Psoas muscle (tissue), 8 donors: ENCODE results near the gene PIK3R6. TPM values are rescaled to one million over a fixed set of nuclear protein-coding genes. Genes with fewer than 3 reads are reported as not detected.

ENCODE experiments used
- ATAC-seq, 4 donors: fragments of 200-7000 bp; cut with Tn5 transposase; one replicate each; pipeline ENCODE4 v1.9.1; 2020; ENCODE audit warnings: moderate library complexity in 3 of 4, mild to moderate bottlenecking in 2 of 4
- DNase-seq, 2 donors: peaks; one replicate each; pipeline ENCODE4 v3.0.0-alpha.2; 2020
- H3K27ac ChIP-seq: fragments of 200-600 bp; one replicate; pipeline ENCODE4 v1.8.0; 2022
- H3K27me3 ChIP-seq, 3 donors: fragments of 200-600 bp in 1 of 3; one replicate each; pipeline versions ENCODE4 v1.6.1 to v1.8.0; 2013 to 2022; ENCODE audit warnings: low read length in 2 of 3, mild to moderate bottlenecking in 2 of 3, moderate library complexity in 1 of 3; ENCODE audit not compliant: insufficient read depth in 3 of 3
- H3K36me3 ChIP-seq, 2 donors: fragments of 200-600 bp in 1 of 2; one replicate each; pipeline versions ENCODE4 v1.6.1 to v1.8.0; 2013 to 2022; ENCODE audit warnings: low read depth in 1 of 2, mild to moderate bottlenecking in 1 of 2, moderate library complexity in 1 of 2; ENCODE audit not compliant: insufficient read depth in 1 of 2
- H3K4me1 ChIP-seq: fragments of 200-600 bp; one replicate; pipeline ENCODE4 v1.8.0; 2022
- H3K4me3 ChIP-seq: fragments of 200-600 bp; one replicate; pipeline ENCODE4 v1.8.0; 2022; ENCODE audit warnings: mild to moderate bottlenecking
- H3K9me3 ChIP-seq: fragments of 200-600 bp; one replicate; pipeline ENCODE4 v1.8.0; 2022
- CTCF ChIP-seq: fragments of 200-600 bp; IDR thresholded peaks from one replicate; pipeline ENCODE4 v1.8.0; 2022; ENCODE audit warnings: antibody characterized with exemption
- WGBS, 3 donors: extraction: QIAGEN DNeasy Blood & Tissue Kit; methylation state at CpG; one replicate each; pipeline versions ENCODE4 v1.1.6 to v1.1.7; 2013; 5-methylcytosine and 5-hydroxymethylcytosine counted together
- intact Hi-C, 2 donors: fragments of 100-400 bp; cut with DNase I; formaldehyde crosslinking; loops; one replicate each; pipeline versions ENCODE4 v1.11.0 to v1.14.2; 2022
- polyA plus RNA-seq, 3 donors: library from polyadenylated mRNA; stranded (reverse); fragments of 200-250 nt; gene quantifications; one replicate each; pipeline ENCODE4 v1.2.3, GENCODE V29; 2013
- total RNA-seq, 4 donors: library from RNA; stranded (reverse); fragmentation: NEBNext Ultra II Directional in 2 of 4; extraction: Animal tissue kit (Norgen Biotek cat#: 25700) in 2 of 4; gene quantifications; one replicate each; pipeline versions ENCODE4 v1.2.1 to v1.2.4, GENCODE V29; 2021 to 2023
- donor health status: healthy with polysubstance abuse.
- donor health status: DM: no; HTN: no; CAD: no; lungs with moderate emphysema.
- donor health status: Bipolar disorder and iron deficiency.
- donor health status: healthy.
- donor health status: DM: yes; HTN: yes; CAD: no.
- donor health status: DM: no; HTN: no; CAD: no.
- donor health status: DM: no; HTN: no; CAD: no.
- donor health status: DM: yes; HTN: yes; CAD: no.

The PIK3R6 gene
- total and polyA plus RNA-seq, 7 donors, result 0.08 to 0.58 (median 0.32) TPM

GRCh38 chr17:8782176-8782575 lies 85.3 kb downstream of the PIK3R6 start:
- Histone ChIP-seq H3K4me3 (no peak overlapping the region), H3K9me3 (no peaks in the 10 kb centered on the region), H3K4me1 (no peaks in the 10 kb centered on the region), H3K36me3 (no peaks in the 10 kb centered on the region), H3K27me3 (no peaks in the 10 kb centered on the region), H3K27ac (no peak overlapping the region)
- no peak for DNase-seq
- intact Hi-C loops, result loop anchor here in 1 of 2 donors (10.0 kb wide), 1 partner anchor 207 kb away; no protein-coding TSS in a partner anchor
- no peak for ATAC-seq
- WGBS, 3 donors, result 81 to 96% (median 91%) methylated on average over 1 of the region's 1 CpG
- no peak for TF ChIP-seq CTCF

GRCh38 chr17:8781776-8782175 lies 85.7 kb downstream of the PIK3R6 start:
- Histone ChIP-seq H3K27ac (no peak overlapping the region), H3K4me1 (no peaks in the 10 kb centered on the region), H3K36me3 (no peaks in the 10 kb centered on the region), H3K4me3 (no peak overlapping the region), H3K27me3 (no peaks in the 10 kb centered on the region), H3K9me3 (no peaks in the 10 kb centered on the region)
- intact Hi-C loops, result loop anchor here in 1 of 2 donors (10.0 kb wide), 1 partner anchor 207 kb away; no protein-coding TSS in a partner anchor
- ATAC-seq (no peak), DNase-seq (no peak)
- WGBS, 3 donors, result 82 to 87% (median 84%) methylated on average over 4 of the region's 4 CpGs
- no peak for TF ChIP-seq CTCF

- H3K36me3 ChIP-seq, result no peaks in the 10 kb centered on the region
- intact Hi-C loops, result no loop called here
- no peak overlapping the region for H3K27ac ChIP-seq
- no peak for DNase-seq
- H3K9me3 ChIP-seq, result peaks cover 7% of the 10 kb centered on the region
- ATAC-seq, result no peak
- TF ChIP-seq CTCF, result no peak
- no peaks in the 10 kb centered on the region for H3K4me1 ChIP-seq
- peaks cover 0 to 3% (median 0%) of the 10 kb centered on the region in 3 donors for H3K27me3 ChIP-seq
- no peak overlapping the region for H3K4me3 ChIP-seq
- WGBS, 3 donors, result 62 to 69% (median 63%) methylated on average over 1 of the region's 1 CpG
These were observed 90.6 kb downstream of the PIK3R6 start for GRCh38 chr17:8776881-8777280.

DNA sequence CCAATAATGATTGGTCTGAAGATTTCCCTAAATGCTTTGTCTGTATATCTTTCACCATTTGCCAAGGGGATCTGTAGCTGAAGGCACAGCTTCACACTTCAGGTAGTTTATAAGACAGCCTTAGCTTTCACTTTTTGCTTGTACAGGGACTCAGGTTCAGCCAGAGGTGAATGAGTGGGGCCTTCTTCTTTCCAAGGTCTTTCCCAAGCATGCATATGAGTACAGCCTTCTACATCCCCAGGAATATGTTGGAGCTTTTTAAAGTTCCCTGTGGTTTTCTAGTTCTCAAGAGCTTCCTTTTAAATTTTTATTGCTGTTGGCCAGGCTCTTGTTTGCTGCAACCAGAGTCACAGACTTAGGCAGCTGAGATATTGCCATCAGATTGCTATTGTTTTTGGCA lies 91.2 kb downstream of the PIK3R6 start:
- no peak overlapping the region for H3K27ac ChIP-seq
- no peak for ATAC-seq

More for the DNA sequence above, 91.2 kb downstream of the PIK3R6 start:
- no peak for TF ChIP-seq CTCF
- no peak for DNase-seq
- H3K9me3 ChIP-seq, result peaks cover 7% of the 10 kb centered on the region
- peaks cover 0 to 3% (median 0%) of the 10 kb centered on the region in 3 donors for H3K27me3 ChIP-seq
- no peaks in the 10 kb centered on the region for H3K36me3 ChIP-seq
- H3K4me1 ChIP-seq, result no peaks in the 10 kb centered on the region
- intact Hi-C loops, result no loop called here
- no peak overlapping the region for H3K4me3 ChIP-seq
